Pancreas (tissue), 10 donors: ENCODE data around the gene PRKAR2B. TPM values are rescaled to one million over a fixed set of nuclear protein-coding genes. Genes with fewer than 3 reads are reported as not detected.

Experiments used
- ATAC-seq, 4 donors: fragments of 200-7000 bp; cut with Tn5 transposase; one replicate each; pipeline versions ENCODE4 v1.8.0 to v1.9.1; 2020; ENCODE audit warnings: mild to moderate bottlenecking in 4 of 4, moderate library complexity in 4 of 4
- DNase-seq, 6 donors: peaks; one replicate each; pipeline ENCODE4 v3.0.0-alpha.2; 2020
- FAIRE-seq: peaks from 2 replicates; lab custom pipeline; 2012; peaks lifted over from hg19 to GRCh38; lab: Jason Lieb, UNC
- H3K27ac ChIP-seq, 4 donors: fragments of 200-600 bp; sonication (generic); 1 replicate in 3 of 4; 2 replicates in 1 of 4; pipeline versions ENCODE4 v1.5.0 to v1.8.0; 2020
- H3K27me3 ChIP-seq, 4 donors: fragments of 200-600 bp; one replicate each; pipeline ENCODE4 v1.8.0; 2021
- H3K36me3 ChIP-seq, 3 donors: fragments of 200-600 bp; sonication (generic) in 1 of 3; one replicate each; pipeline versions ENCODE4 v1.5.0 to v1.8.0; 2020 to 2021
- H3K4me1 ChIP-seq, 3 donors: fragments of 200-600 bp; one replicate each; pipeline ENCODE4 v1.8.0; 2021
- H3K4me3 ChIP-seq, 4 donors: fragments of 200-600 bp; sonication (generic) in 2 of 4; one replicate each; pipeline versions ENCODE4 v1.5.0 to v1.8.0; 2020 to 2021
- H3K9me3 ChIP-seq, 4 donors: fragments of 200-600 bp; one replicate each; pipeline ENCODE4 v1.8.0; 2021
- CTCF ChIP-seq, 4 donors: fragments of 200-600 bp; sonication (generic) in 3 of 4; IDR thresholded peaks; one replicate each; pipeline versions ENCODE4 v1.5.0 to v1.8.0; 2021; ENCODE audit warnings: antibody characterized with exemption in 4 of 4
- WGBS, 2 donors: extraction: QIAGEN DNeasy Blood & Tissue Kit; methylation state at CpG; one replicate each; pipeline ENCODE4 v1.1.7; 2013; 5-methylcytosine and 5-hydroxymethylcytosine counted together
- intact Hi-C, 3 donors: fragments of 100-400 bp; cut with DNase I; formaldehyde crosslinking; loops; one replicate each; pipeline versions ENCODE4 v1.11.1 to v1.14.2; 2022
- polyA plus RNA-seq, 2 donors: library from polyadenylated mRNA; stranded (reverse); fragments of 200-250 nt; gene quantifications; one replicate each; pipeline ENCODE4 v1.2.3, GENCODE V29; 2013
- total RNA-seq, 6 donors: library from RNA; stranded (reverse); fragmentation: NEBNext Ultra II Directional in 4 of 6; extraction: Animal tissue kit (Norgen Biotek cat#: 25700) in 4 of 6; gene quantifications; one replicate each; pipeline versions ENCODE4 v1.2.1 to v1.2.4, GENCODE V29; 2021 to 2023
- donor health status: healthy with polysubstance abuse.
- donor health status: DM: no; HTN: no; CAD: no; lungs with moderate emphysema.
- donor health status: DM: no; HTN: no; CAD: no.
- donor health status: control.
- donor health status: control.
- donor health status: Bipolar disorder and iron deficiency.
- donor health status: DM: yes; HTN: yes; CAD: no.
- donor health status: DM: no; HTN: no; CAD: no.
- donor health status: DM: no; HTN: no; CAD: no.
- donor health status: DM: yes; HTN: yes; CAD: no.

The PRKAR2B gene
- total and polyA plus RNA-seq, 8 donors: 5.8 to 9.9 (median 7.6) TPM

- Histone ChIP-seq H3K4me3 (no peak overlapping the region), H3K9me3 (no peaks in the 10 kb centered on the region), H3K4me1 (no peaks in the 10 kb centered on the region), H3K27ac (no peak overlapping the region), H3K27me3 (no peaks in the 10 kb centered on the region), H3K36me3 (no peaks in the 10 kb centered on the region)
- FAIRE-seq: no peak
- intact Hi-C loops: no loop called here
- TF ChIP-seq CTCF (IDR thresholded peaks at IDR 0.05): no peak
- no peak for ATAC-seq
- 80 to 84% methylated on average over 4 of the region's 4 CpGs for WGBS, 2 donors
- no peak for DNase-seq
Measured at GRCh38 chr7:107080099-107080505, 35.6 kb downstream of the PRKAR2B start.

- Histone ChIP-seq H3K4me3 (no peak overlapping the region), H3K36me3 (no peaks in the 10 kb centered on the region), H3K27ac (no peak overlapping the region), H3K4me1 (no peaks in the 10 kb centered on the region), H3K9me3 (no peaks in the 10 kb centered on the region), H3K27me3 (no peaks in the 10 kb centered on the region)
- no peak for TF ChIP-seq CTCF (IDR thresholded peaks at IDR 0.05)
- DNase-seq: no peak
- WGBS, 2 donors: 89 to 94% methylated on average over 2 of the region's 2 CpGs
- intact Hi-C loops: no loop called here
- FAIRE-seq: no peak
- ATAC-seq: no peak
Measured at GRCh38 chr7:107080533-107080932, 36.0 kb downstream of the PRKAR2B start.

GRCh38 chr7:107085180-107085579 lies 40.7 kb downstream of the PRKAR2B start:
- Histone ChIP-seq H3K4me1 (no peaks in the 10 kb centered on the region), H3K4me3 (no peak overlapping the region), H3K36me3 (no peaks in the 10 kb centered on the region), H3K27ac (no peak overlapping the region), H3K27me3 (peaks cover 0 to 4% (median 0%) of the 10 kb centered on the region in 4 donors), H3K9me3 (no peaks in the 10 kb centered on the region)
- intact Hi-C loops: no loop called here
- no peak for TF ChIP-seq CTCF (IDR thresholded peaks at IDR 0.05)
- no peak for ATAC-seq
- DNase-seq: no peak
- no peak for FAIRE-seq

- Histone ChIP-seq H3K36me3 (no peaks in the 10 kb centered on the region), H3K27me3 (peaks cover 0 to 4% (median 0%) of the 10 kb centered on the region in 4 donors), H3K4me1 (no peaks in the 10 kb centered on the region), H3K4me3 (no peak overlapping the region), H3K9me3 (no peaks in the 10 kb centered on the region), H3K27ac (no peak overlapping the region)
- no peak for DNase-seq
- FAIRE-seq: no peak
- no peak for ATAC-seq
- no peak for TF ChIP-seq CTCF (IDR thresholded peaks at IDR 0.05)
- intact Hi-C loops: no loop called here
Measured at GRCh38 chr7:107089627-107090026, 45.1 kb downstream of the PRKAR2B start.

- TF ChIP-seq CTCF (IDR thresholded peaks at IDR 0.05): no peak
- intact Hi-C loops: no loop called here
- Histone ChIP-seq H3K4me1 (no peaks in the 10 kb centered on the region), H3K27me3 (peaks cover 0 to 4% (median 0%) of the 10 kb centered on the region in 4 donors), H3K4me3 (no peak overlapping the region), H3K9me3 (no peaks in the 10 kb centered on the region), H3K27ac (no peak overlapping the region), H3K36me3 (no peaks in the 10 kb centered on the region)
- peak in 1 of 4 donors; percentile 32 for ATAC-seq
- no peak for DNase-seq
- WGBS, 2 donors: 10 to 14% methylated on average over 2 of the region's 2 CpGs
- no peak for FAIRE-seq
Measured at GRCh38 chr7:107090457-107090856, 46.0 kb downstream of the PRKAR2B start.
